HCT116 (cell line): Measurements from ENCODE around the gene POLG. TPM values are rescaled to one million over a fixed set of nuclear protein-coding genes. Genes with fewer than 3 reads are reported as not detected.

Experiments
- ATAC-seq: fragments of 200-7000 bp; cut with Tn5 transposase; 2 replicates; pipeline ENCODE4 v1.9.1; 2020; ENCODE audit warnings: mild to moderate bottlenecking, moderate library complexity
- BruUV-seq: library from RNA; stranded (reverse); fragments of 400-500 nt; replicated peaks from 2 replicates; lab custom pipeline; 2021; lab: Mats Ljungman, UMichigan
- CTCF ChIA-PET: fragments of 300-600 bp; sonication (Branson Sonifier 250); formaldehyde crosslinking; loops from one replicate; lab custom pipeline; 2021; ENCODE audit warnings: antibody characterized with exemption; lab: Charles Lee
- POLR2A ChIA-PET: fragments of 300-600, 350-600 bp; sonication (Branson Sonifier 250); formaldehyde crosslinking; loops from one replicate; lab custom pipeline; 2021; ENCODE audit warnings: antibody characterized with exemption; lab: Charles Lee
- RAD21 ChIA-PET, 2 experiments: fragments of 300-600 bp; sonication (Branson Sonifier 250); formaldehyde crosslinking; loops; one replicate each; lab custom pipeline; 2023; ENCODE audit warnings: low total read pairs in 2 of 2; ENCODE audit not compliant: uncharacterized antibody in 2 of 2, unreplicated experiment in 2 of 2, low non-redundant PET in 1 of 2; lab: Charles Lee
- DNase-seq: peaks from one replicate; pipeline ENCODE4 v3.0.0-alpha.2; 2010; ENCODE audit warnings: low read depth, low spot score
- H2AFZ ChIP-seq: fragments of 200-600 bp; shearing (Covaris generic), sonication (generic); 2 replicates; pipeline ENCODE4 v1.6.1; 2017; ENCODE audit warnings: low read depth, mixed run types, mixed read lengths, antibody characterized with exemption, low read length; ENCODE audit not compliant: poor library complexity, severe bottlenecking
- H3K27ac ChIP-seq: 2 replicates; pipeline ENCODE4 v1.5.1; 2012; ENCODE audit warnings: low read depth, low read length
- H3K27me3 ChIP-seq: fragments of 200-600 bp; sonication (generic); 2 replicates; pipeline ENCODE4 v1.6.1; 2016; ENCODE audit warnings: mixed run types, low read length, mixed read lengths; ENCODE audit not compliant: insufficient read depth
- H3K36me3 ChIP-seq, 2 experiments: fragments of 200-500 bp in 1 of 2; fragments of 200-600 bp in 1 of 2; sonication (Bioruptor generic) in 1 of 2; sonication (generic) in 1 of 2; 2 replicates each; pipeline versions ENCODE4 v1.5.1 to v1.6.1; 2014 to 2016; ENCODE audit warnings: low read length in 2 of 2, inconsistent platforms in 1 of 2, mixed read lengths in 1 of 2, mixed run types in 1 of 2; ENCODE audit not compliant: insufficient read depth in 2 of 2, control insufficient read depth in 1 of 2
- H3K4me1 ChIP-seq, 2 experiments: fragments of 200-600 bp in 1 of 2; sonication (generic) in 1 of 2; 2 replicates each; pipeline versions ENCODE4 v1.5.1 to v1.6.1; 2012 to 2017; ENCODE audit warnings: low read length in 2 of 2, inconsistent platforms in 1 of 2, mild to moderate bottlenecking in 1 of 2, mixed read lengths in 1 of 2, mixed run types in 1 of 2, moderate library complexity in 1 of 2; ENCODE audit not compliant: insufficient read depth in 2 of 2, control insufficient read depth in 1 of 2
- H3K4me2 ChIP-seq: fragments of 200-600 bp; sonication (generic); 2 replicates; pipeline ENCODE4 v1.6.1; 2017; ENCODE audit warnings: mixed run types, low read length, mixed read lengths
- H3K4me3 ChIP-seq, 2 experiments: fragments of 200-600 bp in 1 of 2; sonication (generic) in 1 of 2; replicated peaks in 1 of 2; 2 replicates each; pipeline ENCODE4 v1.5.1; 2011 to 2016; ENCODE audit warnings: low read length in 2 of 2, control low read depth in 1 of 2, low read depth in 1 of 2, mild to moderate bottlenecking in 1 of 2, mixed read lengths in 1 of 2, mixed run types in 1 of 2
- H3K79me2 ChIP-seq: fragments of 200-600 bp; sonication (generic); 2 replicates; pipeline ENCODE4 v1.6.1; 2017; ENCODE audit warnings: mild to moderate bottlenecking, mixed run types, low read length, moderate library complexity, mixed read lengths; ENCODE audit not compliant: insufficient read depth
- H3K9ac ChIP-seq: fragments of 200-600 bp; sonication (generic); 2 replicates; pipeline ENCODE4 v1.6.1; 2016; ENCODE audit warnings: low read length, mixed read lengths
- H3K9me2 ChIP-seq: fragments of 200-600 bp; sonication (generic), shearing (Covaris generic); 2 replicates; pipeline ENCODE4 v1.6.1; 2017; ENCODE audit warnings: mixed run types, mild to moderate bottlenecking, moderate library complexity; ENCODE audit not compliant: insufficient read depth
- H3K9me3 ChIP-seq, 2 experiments: fragments of 200-500 bp in 1 of 2; fragments of 200-600 bp in 1 of 2; sonication (Bioruptor generic) in 1 of 2; sonication (generic) in 1 of 2; 2 replicates each; pipeline ENCODE4 v1.6.1; 2014 to 2017; ENCODE audit warnings: low read length in 2 of 2, mixed read lengths in 2 of 2, inconsistent platforms in 1 of 2, low read depth in 1 of 2, mild to moderate bottlenecking in 1 of 2, mixed run types in 1 of 2, moderate library complexity in 1 of 2; ENCODE audit not compliant: control insufficient read depth in 1 of 2, insufficient read depth in 1 of 2
- H4K20me1 ChIP-seq: fragments of 200-600 bp; sonication (generic), shearing (Covaris generic); 2 replicates; pipeline ENCODE4 v1.6.1; 2017; ENCODE audit warnings: mixed run types, mild to moderate bottlenecking, moderate library complexity; ENCODE audit not compliant: insufficient read depth
- ATF3 ChIP-seq: IDR thresholded peaks from 2 replicates; pipeline ENCODE4 v1.6.1; 2012
- CEBPB ChIP-seq: IDR thresholded peaks from 2 replicates; pipeline ENCODE4 v1.6.1; 2012; ENCODE audit warnings: low read depth
- CTCF ChIP-seq, 3 experiments: fragments of 200-600 bp in 1 of 3; sonication (generic) in 1 of 3; IDR thresholded peaks in 2 of 3; conservative IDR thresholded peaks in 1 of 3; 2 replicates each; pipeline ENCODE4 v1.5.1; 2012 to 2017; ENCODE audit warnings: low read depth in 2 of 3, low read length in 2 of 3, antibody characterized with exemption in 1 of 3, borderline replicate concordance in 1 of 3, control low read depth in 1 of 3, mild to moderate bottlenecking in 1 of 3, mixed read lengths in 1 of 3, mixed run types in 1 of 3, moderate library complexity in 1 of 3; ENCODE audit not compliant: insufficient read depth in 1 of 3
- EZH2 ChIP-seq: fragments of 200-600 bp; sonication (generic); IDR thresholded peaks from 2 replicates; pipeline ENCODE4 v1.6.1; 2017; ENCODE audit warnings: antibody characterized with exemption, mixed run types
- MAX ChIP-seq: IDR thresholded peaks from 2 replicates; pipeline ENCODE4 v1.6.1; 2012
- RAD21 ChIP-seq: IDR thresholded peaks from 2 replicates; pipeline ENCODE4 v1.6.1; 2012; ENCODE audit warnings: low read depth, mild to moderate bottlenecking
- SIN3A ChIP-seq: IDR thresholded peaks from 2 replicates; pipeline ENCODE4 v1.6.1; 2012; ENCODE audit warnings: low read depth
- SP1 ChIP-seq: IDR thresholded peaks from 2 replicates; pipeline ENCODE4 v1.6.1; 2012; ENCODE audit warnings: low read depth
- SRF ChIP-seq: IDR thresholded peaks from 2 replicates; pipeline ENCODE4 v1.6.1; 2012; ENCODE audit warnings: low read depth
- TCF7L2 ChIP-seq: IDR thresholded peaks from 2 replicates; pipeline ENCODE4 v1.7.0; 2011; ENCODE audit warnings: borderline replicate concordance, inconsistent platforms; ENCODE audit not compliant: insufficient read depth, insufficient read length; ENCODE audit errors: extremely low read depth
- YY1 ChIP-seq: IDR thresholded peaks from 2 replicates; pipeline ENCODE4 v1.6.1; 2011; ENCODE audit warnings: low read length, low read depth, moderate library complexity, mild to moderate bottlenecking; ENCODE audit not compliant: insufficient replicate concordance; ENCODE audit errors: extremely low read depth
- ZBTB33 ChIP-seq: IDR thresholded peaks from 2 replicates; pipeline ENCODE4 v1.6.1; 2011; ENCODE audit warnings: mild to moderate bottlenecking, low read length, moderate library complexity; ENCODE audit not compliant: insufficient replicate concordance; ENCODE audit errors: extremely low read depth
- ZFX ChIP-seq: fragments of 450-650 bp; IDR thresholded peaks from 2 replicates; pipeline ENCODE4 v1.6.1; 2017
- intact Hi-C: fragments of 100-400 bp; cut with micrococcal nuclease; formaldehyde crosslinking; loops from 2 replicates; pipeline ENCODE4 v1.10.0; 2022
- total RNA-seq: library from RNA; stranded (reverse); gene quantifications from one replicate; pipeline ENCODE4 v1.2.1, GENCODE V29; 2021; ENCODE audit not compliant: unreplicated experiment

POLG gene
- total RNA-seq, 1 experiment from 2014 or later: 72.7 TPM

- no peak overlapping the region for H3K27ac ChIP-seq
- H3K4me1 ChIP-seq: peaks cover 0 to 8% of the 10 kb centered on the region in 2 experiments; a peak in 2 of 4 replicates
- ATAC-seq: peak; percentile 49
- H4K20me1 ChIP-seq: no peaks in the 10 kb centered on the region
- RAD21 ChIA-PET: no interaction called here
- DNase-seq: no peak
- H2AFZ ChIP-seq: no peak overlapping the region
- H3K4me3 ChIP-seq: no peak overlapping the region
- TF ChIP-seq CTCF (IDR thresholded peaks at IDR 0.05 in 2 of 3, conservative IDR thresholded peaks at IDR 0.05 in 1 of 3; ENCODE audit: borderline replicate concordance in 1 of 3, insufficient read depth in 1 of 3, low read depth in 2 of 3, low read length in 2 of 3): no peak
- TF ChIP-seq SP1: no peak
- TF ChIP-seq RAD21: no peak
- TF ChIP-seq MAX: no peak
- TF ChIP-seq YY1: no peak
- TF ChIP-seq CEBPB: no peak
- no peak for TF ChIP-seq EZH2
- TF ChIP-seq ATF3: no peak
- TF ChIP-seq SIN3A: no peak
- no peak for TF ChIP-seq ZBTB33
- no peak for TF ChIP-seq SRF
- no peak for TF ChIP-seq TCF7L2
- TF ChIP-seq ZFX: no peak
- no peak overlapping the region for H3K4me2 ChIP-seq
- no peaks in the 10 kb centered on the region for H3K27me3 ChIP-seq
- no peaks in the 10 kb centered on the region for H3K79me2 ChIP-seq
- no peaks in the 10 kb centered on the region for H3K9me3 ChIP-seq
- POLR2A ChIA-PET: interaction anchor here (0.7 kb wide), 1 partner anchor 12 kb away, joined by 3 read pairs; no protein-coding TSS in a partner anchor
- no peaks in the 10 kb centered on the region for H3K9me2 ChIP-seq
- intact Hi-C loops: no loop called here
- CTCF ChIA-PET: interaction anchor here (1.0 to 1.3 kb wide), 2 partner anchors 10 to 12 kb away, joined by 4 to 7 read pairs; no protein-coding TSS in a partner anchor
- no TSS peak for BruUV-seq
- H3K36me3 ChIP-seq: no peaks in the 10 kb centered on the region
- no peak overlapping the region for H3K9ac ChIP-seq
Measured at GRCh38 chr15:89346516-89347231, 12.1 kb upstream of the POLG start.
